HG03103 (cell line): ENCODE data around the gene EXOC3L4.

Experiments
- ATAC-seq: cut with Tn5 transposase; IDR thresholded peaks from one replicate; pipeline ENCODE4 v1.9.1; 2021; ENCODE audit warnings: low read depth; ENCODE audit not compliant: unreplicated experiment

EXOC3L4 gene

DNA sequence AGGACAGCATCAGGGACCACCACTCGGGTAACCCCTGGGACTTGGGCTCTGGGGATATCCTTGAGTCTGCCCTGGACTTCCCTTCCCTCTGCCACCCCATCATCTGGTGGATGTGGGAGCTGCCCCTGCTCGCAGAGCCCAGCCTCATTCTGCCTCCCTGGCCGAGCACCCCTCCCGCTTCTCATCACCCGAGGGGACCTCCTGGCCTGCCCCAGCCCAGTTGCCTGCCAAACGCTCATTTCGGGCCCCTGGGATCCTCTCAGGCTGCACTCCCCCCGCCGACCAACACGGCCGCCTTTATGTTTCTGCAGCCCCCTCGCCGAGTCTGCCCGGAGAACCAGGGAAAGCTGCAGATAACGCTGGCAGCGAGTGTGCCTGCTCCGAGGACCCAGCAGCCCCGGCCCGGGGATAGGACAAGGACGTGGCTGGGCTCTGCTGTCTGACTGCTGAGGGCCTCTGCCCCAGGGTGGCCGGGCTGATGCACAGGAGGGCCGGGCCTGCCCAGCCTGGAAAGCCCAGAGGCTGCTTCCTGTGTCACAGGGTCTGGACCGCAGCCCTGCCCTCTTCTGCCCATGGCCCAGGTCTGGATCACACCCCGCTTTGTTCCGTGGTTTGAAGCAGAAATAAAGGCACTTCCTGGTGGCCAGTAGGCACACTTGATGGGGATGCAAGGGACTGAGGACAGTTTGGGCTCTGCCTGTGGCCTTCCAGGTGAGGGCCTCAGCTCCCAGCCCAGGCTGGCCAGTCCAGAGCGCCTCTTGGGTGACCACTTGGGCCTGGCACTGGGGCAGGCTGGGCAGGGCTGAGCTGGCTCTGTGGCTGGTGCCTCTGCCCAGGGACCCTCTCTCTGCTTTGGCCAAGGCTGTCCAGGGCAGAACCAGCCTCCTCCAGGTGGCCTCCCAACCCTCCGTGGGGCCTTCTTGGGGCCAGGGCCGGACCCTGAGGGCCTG, 4.9 kb upstream of the EXOC3L4 start:
- ATAC-seq: no peak

DNA sequence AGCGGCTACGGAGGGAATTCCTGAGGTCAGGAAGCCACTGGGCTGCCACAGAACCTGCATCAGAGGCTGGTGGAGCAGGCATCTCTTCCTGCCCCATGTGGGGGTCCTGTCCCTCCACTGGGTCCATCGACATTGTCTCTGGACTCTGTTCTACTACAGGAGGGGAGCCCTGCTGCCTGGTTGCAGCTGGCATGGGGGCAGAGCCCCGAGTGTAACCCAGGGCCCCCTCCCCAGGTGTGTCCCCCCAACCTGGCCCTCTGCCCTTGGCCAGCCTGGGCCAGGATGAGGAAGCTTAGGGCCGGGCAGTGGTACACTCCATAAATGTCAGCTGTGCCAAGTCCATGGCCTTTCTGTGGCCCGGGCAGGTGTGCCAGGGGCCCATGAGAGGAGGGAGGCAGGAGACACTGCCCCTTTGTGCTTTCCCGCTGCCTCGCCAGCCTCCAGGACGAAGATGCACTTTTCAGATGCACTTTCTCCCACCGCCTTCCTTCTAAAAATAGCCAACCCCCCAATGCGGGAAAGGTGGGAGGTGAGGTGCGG, 4.0 kb upstream of the EXOC3L4 start:
- ATAC-seq: no peak

DNA sequence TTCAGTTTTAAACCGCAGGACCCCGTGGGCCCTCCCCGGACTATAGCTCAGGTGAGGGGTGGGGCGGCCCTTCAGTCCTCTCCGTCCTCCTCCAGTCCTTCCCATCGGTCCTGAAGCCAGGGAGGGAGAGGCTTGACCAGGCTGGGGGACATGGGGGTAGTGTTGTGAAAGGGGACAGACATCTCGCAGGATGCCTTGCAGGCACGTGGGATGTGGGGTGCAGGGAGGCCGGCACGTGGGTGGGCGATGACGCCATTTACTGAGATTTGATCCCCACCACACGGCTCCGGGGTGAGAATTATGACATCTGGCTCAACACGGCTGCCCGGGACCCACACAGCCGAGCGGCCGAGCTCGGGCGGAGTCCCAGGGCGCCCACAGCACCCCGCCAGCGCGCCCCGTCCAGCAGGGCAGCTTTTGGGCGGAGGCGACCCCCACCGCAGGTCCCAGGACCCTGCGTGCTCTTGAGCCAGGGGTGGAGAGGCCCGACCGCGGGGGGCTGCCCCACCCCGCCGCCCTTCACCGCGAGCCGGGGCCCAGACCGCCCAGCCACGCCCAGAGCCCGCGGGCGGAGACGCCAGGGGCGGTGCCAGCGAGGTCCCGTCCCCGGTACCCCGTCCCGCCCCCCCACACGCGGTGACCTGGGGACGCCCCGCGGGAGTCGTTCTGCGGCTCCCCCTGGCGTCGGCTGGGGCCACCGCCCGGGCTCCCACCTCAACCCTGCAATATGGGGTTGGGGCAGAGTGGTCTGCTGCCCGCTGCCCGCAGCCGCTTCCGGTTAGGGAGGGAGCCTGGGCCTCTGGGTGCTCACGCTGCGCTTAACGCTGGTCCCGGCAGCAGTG, 3.3 kb upstream of the EXOC3L4 start:
- ATAC-seq: peak; percentile 52

DNA sequence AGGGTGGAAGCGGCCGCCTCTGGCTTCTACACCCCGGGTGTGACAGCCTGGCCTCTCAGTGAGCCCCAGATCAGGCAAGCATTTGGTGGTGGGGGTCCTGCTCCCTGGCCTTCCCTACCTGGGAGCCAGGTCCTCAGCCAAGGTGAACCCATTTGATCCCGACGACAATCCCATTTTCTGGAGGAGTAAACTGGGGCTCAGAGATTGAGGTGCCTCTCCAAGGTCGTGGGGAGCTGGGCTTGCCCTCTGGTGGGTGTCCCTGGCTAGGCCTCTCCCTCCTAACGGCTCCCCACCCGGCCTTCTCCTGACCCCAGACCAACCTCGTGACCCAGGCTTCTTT, 2.7 kb upstream of the EXOC3L4 start:
- no peak for ATAC-seq

- ATAC-seq: no peak
Observed at GRCh38 chr14:103093856-103094405, 594 bp upstream of the EXOC3L4 start.

GRCh38 chr14:103095210-103095778, 769 bp downstream of the EXOC3L4 start:
- ATAC-seq: no peak

- ATAC-seq: no peak
Observed at GRCh38 chr14:103096387-103096786, 1.9 kb downstream of the EXOC3L4 start.

DNA sequence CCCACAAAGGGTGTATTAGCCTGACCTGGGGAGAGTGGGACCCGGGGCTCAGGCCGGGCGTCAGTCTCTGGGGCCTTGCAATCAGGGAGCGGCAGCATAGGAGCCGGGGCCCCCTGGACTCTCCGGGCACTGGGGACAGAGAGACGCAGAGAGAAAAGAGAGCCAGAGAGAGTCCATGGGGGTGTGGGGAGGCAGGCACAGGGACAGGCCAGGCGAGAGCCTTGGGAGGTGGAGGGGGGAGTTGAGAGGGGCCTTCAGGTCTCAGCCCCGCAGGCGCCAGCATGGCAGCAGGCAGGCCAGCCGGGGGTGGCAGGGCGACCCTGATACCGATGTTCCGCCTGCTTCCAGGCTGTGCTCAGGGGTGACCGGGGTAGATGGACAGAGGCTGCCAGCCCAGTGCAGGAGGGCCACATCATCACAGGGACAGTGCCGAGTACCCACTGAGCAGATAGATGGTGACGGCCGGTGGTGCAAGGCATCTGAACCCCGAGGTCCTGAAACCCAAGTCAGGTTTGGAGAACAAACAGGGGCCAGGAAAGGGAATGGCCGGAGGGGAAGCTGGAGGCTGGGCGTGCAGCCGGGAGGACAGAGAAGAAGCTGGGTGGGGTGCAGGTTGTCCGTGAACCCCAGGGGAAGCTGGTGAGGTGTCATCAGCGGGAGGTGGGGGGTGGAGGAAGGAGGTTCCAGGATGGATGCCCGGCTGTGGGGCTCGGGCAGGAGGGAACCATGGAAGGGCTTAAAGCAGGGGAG, 2.9 kb downstream of the EXOC3L4 start:
- ATAC-seq: no peak

DNA sequence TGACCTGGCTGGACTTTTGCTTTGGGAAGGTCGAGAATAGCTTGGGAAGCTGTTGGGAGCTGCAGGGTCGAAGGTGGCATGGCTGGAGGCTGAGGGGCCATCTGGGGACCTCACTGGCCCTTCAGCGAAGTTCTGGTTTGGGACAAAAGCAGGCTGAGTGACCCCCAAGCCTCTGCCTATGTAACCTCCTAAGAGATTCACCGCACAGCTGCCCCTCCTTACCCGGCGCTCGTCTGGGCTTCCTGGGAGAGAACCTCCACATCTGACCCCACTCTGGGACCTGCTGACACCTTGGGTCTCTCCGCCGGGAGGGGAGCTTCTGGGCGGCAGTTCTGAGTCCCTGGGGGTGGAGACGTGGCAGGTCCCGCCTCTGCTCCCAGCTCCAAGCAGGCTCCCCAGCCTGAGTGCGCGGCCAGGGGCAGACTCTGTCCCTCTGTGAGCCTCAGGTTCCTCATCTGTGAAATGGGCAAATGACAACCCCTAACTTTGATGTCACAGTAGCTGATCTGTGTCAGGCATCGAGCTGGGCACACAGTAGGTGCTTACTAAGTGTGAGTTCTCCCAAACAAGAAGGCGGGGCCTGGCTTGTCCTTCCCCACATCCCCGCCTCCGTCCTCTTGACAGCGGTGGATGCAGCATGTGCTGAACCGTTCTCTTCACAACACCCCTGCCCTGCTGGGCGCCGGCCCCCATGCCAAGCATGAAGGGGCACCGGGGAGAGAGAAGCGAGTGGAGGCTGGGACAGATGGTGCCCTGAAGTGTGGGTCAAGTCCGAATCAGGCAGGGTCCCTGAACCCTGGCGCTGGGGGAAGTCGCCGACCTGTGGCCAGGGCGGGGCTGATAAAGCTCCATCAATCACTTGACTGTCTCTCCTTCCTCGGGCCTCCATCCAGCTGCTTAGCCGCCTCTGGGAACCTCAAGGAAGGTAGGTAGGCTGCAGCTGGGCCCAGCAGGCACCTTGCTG, 3.8 kb downstream of the EXOC3L4 start:
- no peak for ATAC-seq

GRCh38 chr14:103099081-103099732, 4.7 kb downstream of the EXOC3L4 start:
- ATAC-seq: no peak

DNA sequence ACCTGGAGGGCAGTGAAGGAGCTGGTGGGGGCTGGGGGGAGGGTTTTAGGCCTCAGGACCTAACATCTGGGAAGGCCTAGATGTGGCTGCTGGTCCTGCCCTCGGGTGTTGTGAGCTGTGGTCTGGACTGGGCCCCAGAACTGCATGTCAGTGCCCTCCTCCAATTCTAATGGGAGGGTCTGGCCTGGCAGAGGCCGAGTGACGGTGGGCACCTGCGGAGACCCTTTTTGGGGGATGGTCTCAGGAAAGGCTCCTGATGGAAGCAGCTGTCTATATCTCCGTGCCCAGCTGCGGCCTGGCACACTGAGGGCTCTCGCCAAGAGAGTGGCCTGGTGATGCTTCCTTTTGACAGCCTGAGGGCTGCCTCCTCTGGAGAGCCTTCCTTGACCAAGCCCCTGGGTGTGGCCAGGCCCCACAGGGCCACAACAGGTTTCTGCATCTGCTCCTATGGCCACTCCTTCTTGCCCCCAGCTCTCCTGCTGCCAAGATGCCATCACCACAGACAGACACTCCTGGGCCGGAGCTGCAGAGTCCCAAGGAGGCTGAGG, 5.3 kb downstream of the EXOC3L4 start:
- ATAC-seq: no peak

- no peak for ATAC-seq
Observed at GRCh38 chr14:103100281-103101121, 6.0 kb downstream of the EXOC3L4 start.

DNA sequence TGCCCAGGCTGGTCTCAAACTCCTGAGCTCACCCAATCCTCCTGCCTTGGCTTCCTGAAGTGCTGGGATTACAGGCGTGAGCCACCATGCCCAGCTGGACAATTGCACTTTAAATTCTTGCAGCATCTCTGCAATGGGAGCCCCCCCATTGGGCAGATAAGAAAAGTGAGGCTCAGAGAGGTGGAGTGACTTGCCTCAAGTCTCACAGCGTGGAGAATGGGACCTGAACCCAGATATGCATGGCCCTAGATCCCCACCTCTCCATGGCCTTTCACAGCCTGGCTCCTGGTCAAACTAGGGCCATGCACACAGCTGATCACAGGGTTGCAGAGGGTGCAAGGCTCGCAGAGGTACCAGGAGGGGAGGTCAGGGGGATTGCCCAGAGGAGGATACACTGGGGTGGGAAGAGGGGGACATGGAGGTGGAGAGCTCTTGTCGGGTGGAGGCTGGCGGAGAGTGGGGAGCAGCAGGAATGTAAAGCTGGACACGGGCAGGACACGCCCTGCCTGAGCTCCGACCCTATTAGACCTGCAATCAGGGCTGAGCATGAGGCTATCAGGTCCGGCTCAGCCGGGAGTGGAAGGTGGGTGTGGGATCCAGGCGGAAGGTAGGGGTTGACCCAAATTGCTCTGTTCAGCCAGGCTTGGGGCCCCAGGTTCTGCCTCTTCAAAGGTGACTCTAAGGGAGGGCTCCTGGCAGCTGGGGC, 6.9 kb downstream of the EXOC3L4 start:
- ATAC-seq: no peak

- ATAC-seq: no peak
Observed at GRCh38 chr14:103101963-103102688, 7.6 kb downstream of the EXOC3L4 start.

GRCh38 chr14:103102689-103103260, 8.2 kb downstream of the EXOC3L4 start:
- ATAC-seq: no peak
